CD4-positive, alpha-beta T cell treated with Interleukin-12 subunit alpha and Interleukin-12 subunit beta, for 1 hour (primary cell): ENCODE results near the gene RBMS1.
A peak's percentile ranks its signal among the peaks of the same experiment; 100 is the strongest.

Experiments used
- DNase-seq: peaks from one replicate; pipeline ENCODE4 v3.0.0-alpha.2; 2020

Gene RBMS1

DNA sequence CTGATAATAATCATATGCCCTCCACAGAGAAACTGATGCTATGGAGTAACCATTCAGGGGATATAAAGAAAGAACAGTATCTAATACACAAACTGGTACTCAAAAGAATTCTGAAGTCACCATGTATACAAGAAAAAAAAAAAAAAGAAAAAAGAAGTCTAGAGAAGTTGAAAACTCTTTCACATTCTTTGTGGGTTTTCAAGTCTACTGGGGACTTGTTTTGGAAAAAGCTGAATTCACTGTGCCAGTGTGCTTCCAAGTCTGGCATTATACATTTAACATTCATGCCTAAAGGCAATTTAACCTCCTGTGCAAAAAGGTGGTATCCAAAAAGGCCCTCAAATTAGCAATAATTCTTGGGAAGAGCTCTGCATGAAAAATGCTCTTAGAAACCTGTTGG is 198.7 kb downstream of the RBMS1 start:
- no peak for DNase-seq

DNA sequence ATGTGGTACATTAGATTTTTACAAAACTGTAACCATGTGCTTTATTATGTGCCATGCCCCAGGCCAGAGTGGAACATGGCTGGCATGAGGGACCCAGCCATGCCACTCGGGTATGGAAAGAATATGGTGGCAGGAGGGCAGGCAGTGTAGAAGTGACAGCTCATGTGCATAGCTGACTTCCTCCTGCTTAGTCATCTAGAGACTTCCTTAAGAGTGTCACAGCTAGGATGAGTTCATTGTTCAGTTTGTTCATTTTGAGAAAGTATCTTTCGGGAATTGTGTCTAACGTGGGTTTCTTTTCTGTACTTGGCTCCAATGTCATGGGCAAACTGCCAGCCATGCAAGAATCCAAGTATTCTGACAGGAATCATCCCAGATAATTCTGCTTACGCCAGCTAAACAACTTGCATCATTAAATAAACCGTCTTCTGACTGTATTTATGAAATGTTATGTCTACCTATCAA is 199.2 kb downstream of the RBMS1 start:
- no peak for DNase-seq

DNA sequence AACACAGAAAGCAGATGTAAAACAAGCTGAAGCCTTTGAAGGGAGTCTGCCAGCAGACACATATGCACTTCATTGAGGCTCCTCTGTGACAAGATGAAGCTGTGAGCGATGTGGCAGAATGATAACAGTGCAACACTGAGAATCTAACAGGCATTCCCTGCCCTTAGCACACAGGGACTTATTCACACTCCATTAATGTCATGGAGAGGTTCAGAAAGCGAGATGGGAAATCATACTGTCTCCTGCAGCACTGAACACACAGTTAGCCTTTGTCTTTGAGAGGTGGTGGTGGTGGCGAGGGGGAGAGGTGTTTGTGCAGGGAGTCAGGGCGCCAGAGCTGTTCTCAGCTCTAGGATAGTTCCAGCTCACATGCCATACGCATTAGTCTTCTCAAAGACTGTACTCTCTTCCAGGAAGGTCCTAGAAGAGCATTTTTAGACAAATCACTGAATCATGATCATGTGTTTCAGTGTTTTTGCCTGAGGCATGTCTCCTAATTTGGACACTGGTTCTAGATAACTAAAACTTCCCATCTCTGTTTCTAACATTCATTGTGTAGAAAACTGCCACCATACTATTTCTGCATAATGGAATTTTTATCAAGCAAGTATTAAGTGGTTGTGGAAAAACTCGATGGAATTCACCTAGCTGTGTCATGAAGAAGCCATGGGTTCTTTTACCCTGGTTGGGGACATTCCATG is 200.1 kb downstream of the RBMS1 start:
- DNase-seq, result no peak

DNA sequence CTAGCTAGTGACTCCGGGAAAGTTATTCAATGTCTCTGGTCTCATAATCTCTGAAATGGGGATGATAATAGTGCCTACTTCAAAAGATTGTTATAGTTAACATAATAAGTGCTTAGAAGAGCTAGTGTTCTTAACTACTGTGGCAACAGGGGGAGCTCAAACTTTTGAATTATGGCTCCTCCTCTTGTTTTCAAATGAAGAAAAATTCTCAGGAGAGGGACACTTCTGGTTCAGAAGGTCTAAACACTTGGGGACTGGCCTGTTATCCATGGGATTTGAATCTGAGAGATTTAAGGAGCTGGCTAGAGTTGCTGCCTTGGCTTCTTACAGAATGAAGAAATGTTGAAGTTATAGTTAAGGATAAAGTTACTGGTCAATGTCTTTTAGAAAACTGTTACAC is 201.4 kb downstream of the RBMS1 start:
- DNase-seq, result no peak

DNA sequence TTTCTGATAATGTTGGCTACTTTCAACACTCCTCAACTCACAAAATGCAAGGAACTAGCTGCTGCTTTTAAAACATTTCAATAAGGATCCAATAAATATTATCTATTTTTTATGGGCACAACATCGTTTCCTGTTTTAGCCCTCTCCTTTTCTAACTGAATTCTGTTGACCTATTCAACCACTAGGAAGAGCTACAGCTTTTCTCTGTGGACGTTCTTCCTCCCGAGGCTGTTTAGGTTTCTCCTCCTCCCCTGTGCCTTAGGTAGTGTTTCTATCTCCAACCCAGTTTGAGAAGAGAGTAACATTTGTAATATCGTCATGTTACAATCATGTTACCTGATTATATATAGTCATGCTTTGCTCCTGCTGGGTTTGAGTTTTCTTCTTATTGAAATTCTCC is 202.2 kb downstream of the RBMS1 start:
- DNase-seq, result no peak

DNA sequence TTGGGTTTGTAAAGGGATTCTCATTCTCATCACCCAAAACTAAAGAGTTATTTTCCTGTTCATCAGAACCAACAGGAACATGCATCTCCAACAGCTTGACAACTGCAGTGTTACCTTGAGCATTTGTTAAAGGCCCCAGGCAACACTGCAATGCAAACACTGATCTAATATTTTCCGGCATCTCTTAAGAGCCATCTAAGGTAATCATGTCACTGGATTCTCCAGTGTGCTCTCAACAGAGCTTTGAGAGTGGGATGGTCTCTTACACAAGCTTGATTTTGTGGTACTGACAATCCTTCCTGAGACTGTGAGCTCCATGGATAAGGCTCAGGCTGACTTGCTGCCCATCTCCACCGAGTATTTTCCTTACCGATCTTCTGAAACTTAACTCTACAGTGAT is 203.0 kb downstream of the RBMS1 start:
- no peak for DNase-seq

DNA sequence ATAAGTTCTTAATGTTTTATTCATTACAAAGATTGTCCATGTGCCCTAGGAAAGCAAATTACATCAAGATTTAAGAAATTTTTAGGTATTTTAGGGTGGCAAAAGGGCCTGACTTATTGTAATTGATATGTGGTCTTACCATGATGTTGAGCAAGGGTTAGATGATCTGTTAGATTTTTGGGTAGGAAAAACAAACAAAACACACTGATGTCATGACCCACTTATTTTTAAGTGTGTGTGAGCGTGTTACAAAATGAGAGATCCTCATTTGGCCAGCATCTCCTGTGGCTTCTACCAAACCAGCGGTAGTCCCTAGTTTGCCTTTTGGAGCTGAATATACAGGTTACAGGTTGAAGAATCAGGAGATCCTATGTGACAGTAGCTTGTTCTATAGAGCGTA is 203.8 kb downstream of the RBMS1 start:
- DNase-seq, result no peak

DNA sequence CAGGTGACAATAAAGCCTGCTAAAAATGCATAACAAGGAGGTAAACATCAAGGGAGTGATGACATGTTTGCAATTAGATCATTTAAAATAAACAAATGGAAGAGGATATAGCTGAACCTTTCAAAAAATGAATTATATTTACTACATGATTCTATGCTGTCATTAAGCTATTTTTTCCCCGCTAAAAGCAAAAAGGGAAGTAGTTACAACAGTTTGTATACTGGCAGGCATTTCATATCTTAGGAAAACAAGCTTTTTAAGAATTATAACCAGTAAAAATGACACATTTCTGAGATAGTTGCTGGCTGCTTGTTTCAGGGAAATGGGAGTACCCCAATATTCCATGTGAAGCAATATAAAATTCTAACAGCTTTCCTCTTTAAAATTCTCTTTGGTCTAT is 204.5 kb downstream of the RBMS1 start:
- no peak for DNase-seq

DNA sequence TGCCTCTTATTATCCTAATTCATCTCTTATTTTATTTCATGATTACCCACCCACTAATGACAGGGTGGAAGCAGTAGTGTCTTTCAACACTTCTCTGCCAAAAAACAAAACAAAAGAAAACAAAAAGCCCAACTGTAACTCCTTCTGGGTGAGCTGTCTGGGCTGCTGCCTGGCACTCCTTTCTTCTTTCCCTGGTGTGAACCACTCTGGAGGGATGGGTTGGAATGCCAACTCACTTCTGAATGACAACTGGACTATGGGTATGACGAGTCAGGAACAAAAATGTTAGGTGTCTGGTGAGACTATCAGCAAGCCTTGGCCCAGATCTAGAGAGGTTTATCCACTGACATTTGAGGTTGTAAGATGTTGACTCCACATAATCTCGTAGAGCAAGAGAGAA is 205.3 kb downstream of the RBMS1 start:
- no peak for DNase-seq

DNA sequence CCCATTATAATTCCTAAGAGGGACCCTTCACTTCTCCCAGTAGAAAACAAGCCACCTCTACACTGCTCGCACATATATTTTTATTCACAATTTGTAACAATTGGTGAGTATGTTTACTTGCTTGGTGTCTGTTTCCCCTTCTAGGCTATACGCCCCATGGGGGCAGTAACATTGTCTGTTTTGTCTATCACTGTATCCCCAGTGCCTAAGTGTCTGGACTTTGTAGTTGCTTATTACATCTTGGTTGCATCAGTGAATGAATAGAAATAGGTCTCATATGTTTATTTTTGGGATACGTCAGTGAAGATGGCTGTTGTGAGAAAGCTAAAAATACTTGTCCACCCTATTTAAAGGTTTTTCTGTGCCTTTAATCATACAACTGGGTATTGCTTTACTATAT is 206.1 kb downstream of the RBMS1 start:
- no peak for DNase-seq

DNA sequence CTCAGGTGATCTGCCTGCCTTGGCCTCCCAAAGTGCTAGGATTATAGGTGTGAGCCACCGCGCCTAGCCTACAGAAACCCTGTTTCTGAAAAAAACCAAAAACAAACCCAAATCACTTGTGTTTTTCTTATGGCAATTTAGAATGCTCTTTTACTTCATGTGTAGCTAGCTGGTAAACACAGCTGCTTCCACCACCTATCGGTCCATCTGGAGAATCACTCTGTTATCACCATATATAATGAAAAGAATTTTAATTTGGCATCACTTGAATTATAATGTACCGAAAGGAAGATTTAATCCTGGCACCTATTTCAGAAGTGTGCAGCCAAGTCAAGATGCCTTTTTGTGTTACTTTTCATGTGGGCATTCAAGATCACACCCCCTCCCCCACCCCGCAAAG is 207.1 kb downstream of the RBMS1 start:
- no peak for DNase-seq

DNA sequence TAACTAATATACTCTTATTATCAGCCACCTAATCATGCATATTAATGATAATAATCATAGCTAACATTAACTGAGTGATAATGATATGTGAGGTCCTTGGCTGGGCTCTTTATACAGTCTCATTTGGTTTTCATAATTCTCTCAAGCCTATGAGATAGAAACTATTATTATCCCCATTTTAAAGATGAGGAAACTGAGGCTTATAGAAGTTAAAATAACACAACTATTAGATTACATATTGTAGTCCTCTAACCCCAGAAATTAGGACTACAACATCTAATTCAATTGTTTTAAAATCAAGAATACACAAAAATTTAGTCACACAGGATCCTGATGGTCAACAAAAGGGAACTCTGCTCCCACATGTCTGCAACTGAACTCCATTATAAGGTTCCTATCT is 209.9 kb downstream of the RBMS1 start:
- DNase-seq, result no peak

DNA sequence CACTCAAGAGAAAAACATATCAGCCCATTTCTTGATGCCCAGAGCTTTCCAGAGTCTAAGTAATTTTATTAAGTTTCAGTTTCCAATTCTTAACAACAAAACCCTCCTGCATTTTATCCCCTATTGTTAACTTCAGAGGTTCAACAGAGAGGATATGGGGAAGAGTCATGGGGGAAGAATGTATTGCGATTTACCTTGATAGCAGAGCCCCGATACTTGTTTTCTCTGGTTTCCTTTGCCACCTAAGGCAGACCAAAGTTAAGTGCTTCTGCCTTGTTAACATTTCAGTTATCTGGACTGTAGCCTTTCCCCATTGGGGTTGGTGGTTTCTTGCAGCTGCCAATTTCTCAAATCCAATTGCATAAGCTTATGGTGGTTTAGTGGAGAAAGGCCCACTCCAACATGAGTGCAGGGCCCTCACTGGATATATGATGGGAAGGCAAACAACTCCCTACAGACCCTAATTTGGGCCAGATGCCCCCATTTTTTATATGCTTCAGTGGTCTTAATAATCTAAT is 211.5 kb downstream of the RBMS1 start:
- DNase-seq, result no peak

DNA sequence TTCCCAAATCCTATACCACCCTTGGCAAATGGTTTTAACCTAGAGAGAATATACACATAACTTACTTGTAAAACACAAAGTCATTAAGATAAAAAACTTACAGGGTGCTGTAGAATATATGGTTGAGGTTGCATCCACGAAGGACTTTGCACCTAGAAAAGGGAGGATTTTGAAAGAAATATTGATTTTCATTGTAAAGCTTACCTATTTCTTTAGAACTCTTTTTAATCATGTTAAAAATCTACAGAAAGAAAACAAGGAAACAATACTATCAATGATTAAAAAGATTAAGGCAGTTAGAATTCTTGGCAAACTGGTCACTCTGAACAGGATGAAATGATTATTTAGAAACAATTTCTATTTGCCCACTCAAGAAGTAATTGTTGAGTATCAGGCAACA is 212.4 kb downstream of the RBMS1 start:
- no peak for DNase-seq

DNA sequence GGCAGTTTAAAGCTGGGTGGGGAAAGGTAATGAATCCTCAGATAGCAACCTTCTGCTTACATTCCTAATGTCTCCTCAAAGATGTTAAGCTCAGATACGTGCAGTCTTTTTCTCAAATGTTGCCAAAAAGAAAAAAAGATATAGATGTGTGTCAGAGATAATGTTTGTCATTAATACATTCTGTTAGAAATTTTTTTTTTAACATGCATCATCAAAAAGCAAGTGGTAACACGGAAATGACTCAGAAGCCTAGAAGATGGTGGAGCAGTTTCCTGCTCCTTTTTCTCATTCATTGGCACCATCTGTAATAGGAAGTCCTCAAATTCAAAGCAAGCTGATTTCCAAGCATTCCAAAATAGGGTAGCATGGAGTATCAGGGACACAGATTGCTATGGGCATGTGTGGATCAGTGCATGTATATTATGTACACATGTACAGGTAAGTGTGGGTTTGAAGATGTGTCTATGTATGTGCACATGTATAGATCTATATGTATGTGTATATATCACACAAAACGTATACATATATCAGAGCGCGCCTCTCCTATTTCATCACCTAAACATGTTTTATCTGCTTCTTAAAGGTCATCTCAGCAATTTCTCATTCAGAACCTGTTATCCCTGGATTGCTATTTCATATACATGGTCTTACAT is 213.7 kb downstream of the RBMS1 start:
- no peak for DNase-seq

DNA sequence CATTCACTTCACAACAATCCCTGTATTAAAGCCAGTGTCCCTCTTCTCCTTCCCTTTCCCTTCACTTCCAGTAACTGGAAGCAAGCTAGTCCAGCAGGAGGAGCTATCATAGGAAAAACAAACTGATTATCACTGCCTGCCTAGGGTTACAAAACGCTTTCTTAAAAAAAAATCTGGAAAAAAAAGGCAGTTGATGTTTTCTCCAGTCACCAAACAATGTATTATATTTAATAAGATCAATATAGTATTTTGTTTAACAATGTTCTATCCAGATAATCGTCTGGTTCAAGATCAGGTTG is 214.8 kb downstream of the RBMS1 start:
- DNase-seq, result no peak

DNA sequence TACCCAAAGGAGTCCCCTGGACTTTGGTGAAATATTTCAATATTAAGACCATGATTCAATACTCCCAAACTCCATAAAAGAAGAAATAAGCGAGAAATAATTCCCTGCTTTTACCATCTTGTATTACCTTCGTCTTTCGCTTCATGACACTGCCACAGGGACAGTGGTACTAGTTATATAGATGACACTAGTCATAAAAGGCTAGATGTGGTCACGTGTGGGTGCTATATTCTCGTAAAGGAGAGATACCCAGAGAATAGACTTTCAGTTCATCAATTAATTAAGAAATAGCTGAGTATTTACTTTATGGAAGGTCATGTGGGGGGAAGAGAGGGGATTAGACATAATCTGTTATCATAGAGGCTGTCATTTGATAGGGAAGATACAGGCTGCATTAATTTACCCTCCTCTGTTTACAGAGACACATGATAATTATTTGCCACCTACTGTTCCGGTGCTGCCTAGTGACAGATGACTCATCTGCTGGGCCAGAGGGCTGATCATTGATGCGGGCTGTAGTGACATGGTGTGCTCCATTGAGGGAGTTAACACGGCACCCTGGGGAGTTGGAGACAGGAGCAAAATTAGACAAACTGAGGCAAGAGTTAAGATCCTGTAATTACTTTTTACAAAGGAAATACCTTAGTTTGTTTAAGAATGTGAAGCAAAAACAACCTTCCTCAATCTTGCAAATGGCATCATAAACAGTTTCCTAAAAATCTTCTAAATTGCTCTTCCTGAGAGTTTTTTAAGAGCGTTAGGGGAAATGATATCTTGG is 215.3 kb downstream of the RBMS1 start:
- no peak for DNase-seq

DNA sequence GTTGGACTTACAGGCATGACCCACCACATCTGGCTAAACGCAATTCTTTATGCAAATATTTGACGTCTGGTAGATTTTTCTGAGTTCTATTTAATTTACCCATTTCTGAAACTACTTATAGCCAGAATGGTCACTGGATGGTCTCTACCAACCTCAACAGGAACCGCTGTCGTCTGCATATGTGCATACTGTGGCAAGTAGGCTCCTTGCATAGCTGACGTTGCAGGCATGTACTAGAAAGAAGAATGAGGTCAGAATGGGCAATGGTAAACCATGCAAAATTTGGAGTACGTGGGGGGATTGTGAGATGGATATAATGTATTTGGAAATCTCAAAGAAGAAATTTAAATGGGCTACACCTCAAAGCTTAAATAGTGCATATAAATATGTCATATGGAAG is 216.5 kb downstream of the RBMS1 start:
- no peak for DNase-seq

DNA sequence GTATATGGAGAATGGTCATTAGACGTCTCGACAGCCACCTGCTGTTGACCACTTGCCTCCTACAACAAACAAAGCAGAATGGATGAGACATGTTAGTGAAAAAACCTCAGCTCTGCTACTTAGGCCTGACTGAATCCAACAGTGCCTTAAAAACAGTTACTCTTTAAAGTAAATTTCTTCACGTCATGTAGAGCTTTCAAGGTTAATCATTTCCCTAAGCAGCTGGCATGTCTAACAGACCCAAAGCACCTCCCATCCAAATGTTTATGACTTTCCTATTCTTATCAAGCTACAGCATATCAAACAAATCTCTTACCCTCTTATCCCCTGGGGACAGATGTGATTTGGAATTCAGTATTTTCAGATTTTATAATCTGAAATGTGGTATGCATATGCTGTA is 218.0 kb downstream of the RBMS1 start:
- DNase-seq, result no peak

DNA sequence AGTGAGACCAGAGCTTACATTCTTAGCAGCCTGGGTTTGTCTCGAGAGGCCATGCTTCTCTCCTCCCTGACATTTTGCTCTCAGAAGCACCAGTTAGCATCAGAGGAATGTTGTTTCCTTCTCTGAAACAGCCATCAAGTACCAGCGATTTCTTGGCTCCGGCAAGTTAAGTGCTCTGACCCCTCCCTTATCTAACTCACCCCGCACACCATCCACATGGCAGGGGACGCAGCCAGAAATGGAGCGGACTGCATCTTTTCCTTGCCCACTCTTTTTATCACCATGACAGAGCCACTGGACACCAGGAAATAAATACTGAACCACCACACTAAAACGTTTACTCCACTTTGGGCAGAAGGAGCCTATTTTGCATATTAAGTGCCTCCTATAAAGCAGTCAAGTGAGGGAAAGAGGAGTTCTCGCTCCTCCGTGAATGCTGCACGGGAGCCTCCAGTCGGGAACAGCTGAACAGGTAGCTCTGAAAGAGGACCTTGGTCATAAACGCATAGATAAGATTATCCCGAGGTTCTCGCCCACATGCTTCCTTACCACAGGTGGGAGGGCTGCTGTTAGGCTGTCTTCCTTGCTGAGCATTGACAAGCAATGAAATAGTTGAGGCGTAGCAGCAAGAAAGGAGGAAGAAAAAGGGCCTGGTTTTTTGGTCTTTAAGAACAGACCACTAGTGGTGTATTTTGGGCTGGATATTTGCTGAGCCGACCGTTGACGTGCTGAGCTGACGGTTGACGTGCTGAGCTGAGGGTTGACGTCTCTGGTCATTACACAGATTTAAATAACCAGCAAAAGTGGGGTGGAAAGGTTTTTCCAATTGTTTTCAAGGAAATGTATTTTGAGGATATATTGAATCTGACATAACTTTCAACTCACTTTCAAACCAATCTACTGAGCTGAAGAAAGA is 222.2 kb downstream of the RBMS1 start:
- DNase-seq, result no peak

DNA sequence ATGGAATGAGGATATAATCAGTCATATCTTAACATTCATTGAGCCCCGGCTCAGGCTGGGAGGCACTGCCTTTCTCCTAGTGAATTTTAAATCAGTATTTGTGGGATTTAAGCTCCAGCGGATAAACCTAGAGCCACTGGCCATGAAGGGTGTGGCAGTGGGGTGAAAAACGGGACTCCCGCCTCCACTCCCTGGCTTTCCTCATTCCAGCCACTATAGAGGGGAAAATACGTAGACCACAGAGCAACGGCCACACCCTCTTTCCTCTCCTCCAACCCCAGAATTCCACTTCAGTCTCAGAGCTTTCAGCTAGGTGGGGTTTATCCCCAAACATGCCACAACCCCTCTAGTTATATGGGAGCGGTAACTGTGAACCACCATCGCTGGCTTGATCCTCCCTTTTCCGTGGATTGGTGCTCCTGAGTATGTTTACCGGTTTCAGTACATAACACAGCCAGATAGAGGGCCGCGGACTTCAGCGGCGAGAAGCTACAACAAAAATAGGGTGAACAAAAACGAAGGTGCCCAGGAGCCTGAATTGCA is 223.0 kb downstream of the RBMS1 start:
- DNase-seq, result no peak

DNA sequence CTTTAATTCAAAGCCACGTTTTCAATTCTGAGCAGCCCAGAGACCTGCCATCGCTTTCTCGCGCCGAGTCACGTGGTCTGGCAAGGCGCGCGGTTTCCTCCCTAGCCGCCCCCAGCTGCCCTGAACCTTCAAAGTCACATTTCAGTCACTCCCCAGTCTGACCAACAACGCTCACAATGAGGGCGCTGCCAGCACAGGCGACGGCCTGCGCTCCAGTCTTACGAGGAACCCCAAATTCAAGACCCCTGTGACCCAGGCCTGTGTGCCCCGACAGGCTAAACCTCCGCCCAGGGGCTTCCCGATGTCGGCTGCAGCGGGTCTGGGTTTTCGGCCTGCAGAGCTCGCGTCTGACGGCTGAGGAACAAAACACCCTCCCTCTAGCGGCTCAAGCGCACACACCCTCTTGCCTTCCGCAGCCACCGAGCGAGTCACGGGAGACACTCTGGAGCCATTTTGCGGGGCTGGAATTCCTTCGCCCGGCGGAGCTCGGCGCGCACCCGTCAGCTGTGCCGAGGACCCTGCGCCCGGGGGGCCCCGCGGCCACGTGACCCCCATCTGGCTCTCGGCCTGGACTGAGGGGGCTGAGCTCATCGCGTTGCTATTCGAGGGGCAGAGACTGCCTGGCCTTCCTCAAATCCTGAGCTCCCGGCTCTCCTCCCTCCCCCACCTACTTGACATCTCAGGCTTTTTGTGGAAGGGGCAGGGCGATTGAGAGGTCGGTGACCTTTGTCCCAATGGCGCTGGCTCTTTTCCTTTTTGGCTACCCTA is 223.6 kb downstream of the RBMS1 start:
- peak; percentile 62 for DNase-seq
